CD8-positive, alpha-beta memory T cell (primary cell): Measurements from ENCODE around the gene ANKRD13B. TPM values are rescaled to one million over a fixed set of nuclear protein-coding genes. Genes with fewer than 3 reads are reported as not detected.
"Not testable (repeated sequence)": the region's sequence is repeated elsewhere in the genome, so short reads cannot be mapped to it uniquely, and the experiment has no call there.

Experiments
- CTCF ChIA-PET: fragments of 350-600 bp; sonication (Branson Sonifier 250); formaldehyde crosslinking; loops from one replicate; lab custom pipeline; 2021; ENCODE audit warnings: antibody characterized with exemption; lab: Charles Lee
- POLR2A ChIA-PET: fragments of 350-600 bp; sonication (Branson Sonifier 250); formaldehyde crosslinking; loops from one replicate; lab custom pipeline; 2021; ENCODE audit warnings: antibody characterized with exemption; lab: Charles Lee
- DNase-seq, 5 donors: peaks; one replicate each; pipeline versions ENCODE4 v3.0.0 to v3.0.0-alpha.2; 2020 to 2022; ENCODE audit warnings: mixed read lengths in 1 of 5
- H3K27ac ChIP-seq: one replicate; pipeline ENCODE4 v1.7.0; 2013; ENCODE audit warnings: low read depth, mild to moderate bottlenecking, low read length, moderate library complexity
- H3K27me3 ChIP-seq: 2 replicates; pipeline ENCODE4 v1.7.0; 2013; ENCODE audit warnings: low read length, mild to moderate bottlenecking; ENCODE audit not compliant: insufficient read depth, poor library complexity, severe bottlenecking
- H3K36me3 ChIP-seq: 2 replicates; pipeline ENCODE4 v1.7.0; 2013; ENCODE audit warnings: mild to moderate bottlenecking, low read length, moderate library complexity; ENCODE audit not compliant: insufficient read depth
- H3K4me1 ChIP-seq: 2 replicates; pipeline ENCODE4 v1.7.0; 2013; ENCODE audit warnings: mild to moderate bottlenecking, low read length, moderate library complexity; ENCODE audit not compliant: insufficient read depth
- H3K4me3 ChIP-seq: 2 replicates; pipeline ENCODE4 v1.7.0; 2013; ENCODE audit warnings: mild to moderate bottlenecking, low read length
- H3K9me3 ChIP-seq: 2 replicates; pipeline ENCODE4 v1.7.0; 2013; ENCODE audit warnings: mild to moderate bottlenecking, low read length
- H3K27ac Mint-ChIP-seq, 8 donors: one replicate each; pipeline ENCODE4 v1.8.0; 2020 to 2021; ENCODE audit warnings: mixed read lengths in 8 of 8, mild to moderate bottlenecking in 6 of 8, inconsistent platforms in 3 of 8, moderate library complexity in 3 of 8
- H3K27me3 Mint-ChIP-seq, 2 donors: one replicate each; pipeline ENCODE4 v1.8.0; 2020 to 2021; ENCODE audit warnings: mixed read lengths in 2 of 2, mild to moderate bottlenecking in 1 of 2, moderate library complexity in 1 of 2
- H3K36me3 Mint-ChIP-seq, 3 donors: one replicate each; pipeline ENCODE4 v1.8.0; 2020 to 2021; ENCODE audit warnings: mixed read lengths in 3 of 3, inconsistent platforms in 1 of 3, mild to moderate bottlenecking in 1 of 3
- H3K4me1 Mint-ChIP-seq, 3 donors: one replicate each; pipeline ENCODE4 v1.8.0; 2020 to 2021; ENCODE audit warnings: mixed read lengths in 3 of 3, inconsistent platforms in 1 of 3, mild to moderate bottlenecking in 1 of 3
- H3K4me3 Mint-ChIP-seq, 7 donors: one replicate each; pipeline ENCODE4 v1.8.0; 2020 to 2021; ENCODE audit warnings: mixed read lengths in 7 of 7, mild to moderate bottlenecking in 6 of 7, moderate library complexity in 4 of 7, inconsistent platforms in 2 of 7
- H3K9me3 Mint-ChIP-seq, 5 donors: one replicate each; pipeline ENCODE4 v1.8.0; 2020 to 2022; ENCODE audit warnings: mixed read lengths in 5 of 5, mild to moderate bottlenecking in 3 of 5, moderate library complexity in 2 of 5, inconsistent platforms in 1 of 5
- polyA plus RNA-seq: library from polyadenylated mRNA; unstranded; fragments of 300-500 nt; fragmentation: Illumina TruSeq; gene quantifications from one replicate; pipeline ENCODE4 v1.2.3, GENCODE V29; 2021
- total RNA-seq, 2 experiments: library from RNA; stranded (reverse); gene quantifications; one replicate each; pipeline ENCODE4 v1.2.3, GENCODE V29; 2021

ANKRD13B gene
- total and polyA plus RNA-seq, 3 experiments from 2014 or later = 0.35 to 21.8 (median 20.8) TPM

- Mint-ChIP-seq H3K4me1 (peaks cover 0 to 3% (median 1%) of the 10 kb centered on the region in 3 donors), H3K9me3 (no peaks in the 10 kb centered on the region), H3K4me3 (no peak overlapping the region), H3K36me3 (peaks cover 0 to 69% (median 17%) of the 10 kb centered on the region in 3 donors), H3K27me3 (no peaks in the 10 kb centered on the region), H3K27ac (no peak overlapping the region)
- Histone ChIP-seq H3K9me3 (no peaks in the 10 kb centered on the region), H3K4me1 (no peaks in the 10 kb centered on the region), H3K4me3 (no peak overlapping the region), H3K27ac (no peak overlapping the region), H3K27me3 (no peaks in the 10 kb centered on the region), H3K36me3 (peaks cover 10% of the 10 kb centered on the region)
- DNase-seq = no peak
- ChIA-PET POLR2A (no interaction called here), CTCF (no interaction called here)
These were observed 55.1 kb downstream of the ANKRD13B start for GRCh38 chr17:29648005-29648404.

- CTCF ChIA-PET = interaction anchor here (1.2 kb wide), 1 partner anchor 130 kb away, joined by 3 read pairs; no protein-coding TSS in a partner anchor
- no peak for DNase-seq
- peak overlapping the region in 1 of 8 donors; percentile 23 for H3K27ac Mint-ChIP-seq
- Histone ChIP-seq H3K4me3 (no peak overlapping the region), H3K4me1 (no peaks in the 10 kb centered on the region), H3K27ac (no peak overlapping the region), H3K27me3 (no peaks in the 10 kb centered on the region), H3K36me3 (peaks cover 10% of the 10 kb centered on the region), H3K9me3 (no peaks in the 10 kb centered on the region)
- H3K36me3 Mint-ChIP-seq = peaks cover 0 to 72% (median 17%) of the 10 kb centered on the region in 3 donors
- H3K27me3 Mint-ChIP-seq = no peaks in the 10 kb centered on the region
- H3K4me3 Mint-ChIP-seq = no peak overlapping the region
- H3K9me3 Mint-ChIP-seq = no peaks in the 10 kb centered on the region
- peaks cover 0 to 3% (median 0%) of the 10 kb centered on the region in 3 donors for H3K4me1 Mint-ChIP-seq
- POLR2A ChIA-PET = no interaction called here
These were observed 56.4 kb downstream of the ANKRD13B start for GRCh38 chr17:29649359-29649758.

- ChIA-PET CTCF (no interaction called here), POLR2A (no interaction called here)
- Mint-ChIP-seq H3K4me3 (no peak overlapping the region), H3K27me3 (no peaks in the 10 kb centered on the region), H3K36me3 (peaks cover 0 to 72% (median 12%) of the 10 kb centered on the region in 3 donors), H3K27ac (peak overlapping the region in 4 of 8 donors; percentile 24 to 64 (median 42)), H3K4me1 (peaks cover 0 to 3% (median 0%) of the 10 kb centered on the region in 3 donors), H3K9me3 (no peaks in the 10 kb centered on the region)
- H3K4me3 ChIP-seq = no peak overlapping the region
- H3K27me3 ChIP-seq = no peaks in the 10 kb centered on the region
- DNase-seq = no peak
- no peak overlapping the region for H3K27ac ChIP-seq
- no peaks in the 10 kb centered on the region for H3K4me1 ChIP-seq
- H3K36me3 ChIP-seq = peaks cover 7% of the 10 kb centered on the region
- no peaks in the 10 kb centered on the region for H3K9me3 ChIP-seq
These were observed 57.5 kb downstream of the ANKRD13B start for GRCh38 chr17:29650396-29650795.

GRCh38 chr17:29651913-29652312 is 59.0 kb downstream of the ANKRD13B start:
- CTCF ChIA-PET = interaction anchor here (1.0 kb wide), 1 partner anchor 77 kb away, joined by 3 read pairs; no protein-coding TSS in a partner anchor
- H3K27ac ChIP-seq, H3K9me3 Mint-ChIP-seq, H3K4me1 ChIP-seq, H3K4me3 Mint-ChIP-seq, H3K27me3 ChIP-seq, H3K9me3 ChIP-seq, H3K27me3 Mint-ChIP-seq, DNase-seq, H3K4me3 ChIP-seq, POLR2A ChIA-PET, H3K36me3 ChIP-seq, H3K4me1 Mint-ChIP-seq: not testable (repeated sequence)
- H3K36me3 Mint-ChIP-seq = peaks cover 4 to 76% (median 22%) of the 10 kb centered on the region in 3 donors
- peak overlapping the region in 1 of 8 donors; percentile 54 for H3K27ac Mint-ChIP-seq

- peaks cover 8% of the 10 kb centered on the region for H3K36me3 ChIP-seq
- H3K27ac ChIP-seq = no peak overlapping the region
- peaks cover 0 to 4% (median 4%) of the 10 kb centered on the region in 3 donors for H3K4me1 Mint-ChIP-seq
- POLR2A ChIA-PET = interaction anchor here (0.7 kb wide), 1 partner anchor 464 kb away, joined by 3 read pairs; no protein-coding TSS in a partner anchor
- no peaks in the 10 kb centered on the region for H3K9me3 Mint-ChIP-seq
- H3K27me3 ChIP-seq = no peaks in the 10 kb centered on the region
- H3K27ac Mint-ChIP-seq = peak overlapping the region in 1 of 8 donors; percentile 69
- H3K4me3 ChIP-seq = no peak overlapping the region
- H3K4me3 Mint-ChIP-seq = no peak overlapping the region
- no peaks in the 10 kb centered on the region for H3K4me1 ChIP-seq
- H3K9me3 ChIP-seq = no peaks in the 10 kb centered on the region
- peaks cover 4 to 75% (median 20%) of the 10 kb centered on the region in 3 donors for H3K36me3 Mint-ChIP-seq
- no peaks in the 10 kb centered on the region for H3K27me3 Mint-ChIP-seq
- CTCF ChIA-PET = interaction anchor here (1.0 kb wide), 1 partner anchor 109 kb away, joined by 3 read pairs; no protein-coding TSS in a partner anchor
- no peak for DNase-seq
These were observed 60.0 kb downstream of the ANKRD13B start for GRCh38 chr17:29652976-29653375.

GRCh38 chr17:29653995-29654714 is 61.2 kb downstream of the ANKRD13B start:
- Mint-ChIP-seq H3K36me3 (peaks cover 4 to 71% (median 16%) of the 10 kb centered on the region in 3 donors), H3K27me3 (no peaks in the 10 kb centered on the region), H3K4me3 (no peak overlapping the region), H3K9me3 (no peaks in the 10 kb centered on the region), H3K27ac (peak overlapping the region in 2 of 8 donors; percentile 26 to 50), H3K4me1 (peaks cover 4 to 7% (median 4%) of the 10 kb centered on the region in 3 donors)
- CTCF ChIA-PET = interaction anchor here (0.9 to 3.2 kb wide), 6 partner anchors 14 to 125 kb away, joined by 3 to 13 read pairs (median 4); no protein-coding TSS in a partner anchor
- POLR2A ChIA-PET = no interaction called here
- Histone ChIP-seq H3K9me3 (no peaks in the 10 kb centered on the region), H3K27me3 (no peaks in the 10 kb centered on the region), H3K36me3 (peaks cover 8% of the 10 kb centered on the region), H3K27ac (no peak overlapping the region), H3K4me1 (no peaks in the 10 kb centered on the region), H3K4me3 (no peak overlapping the region)
- DNase-seq = no peak

GRCh38 chr17:29655323-29655722 is 62.4 kb downstream of the ANKRD13B start:
- no peaks in the 10 kb centered on the region for H3K9me3 Mint-ChIP-seq
- H3K36me3 ChIP-seq = peaks cover 8% of the 10 kb centered on the region
- H3K4me3 Mint-ChIP-seq = no peak overlapping the region
- peaks cover 5 to 11% (median 6%) of the 10 kb centered on the region in 3 donors for H3K4me1 Mint-ChIP-seq
- no peak for DNase-seq
- peak overlapping the region in 4 of 8 donors; percentile 25 to 78 (median 42) for H3K27ac Mint-ChIP-seq
- ChIA-PET POLR2A (interaction anchor here (0.5 kb wide), 1 partner anchor 51 kb away, joined by 3 read pairs; no protein-coding TSS in a partner anchor), CTCF (interaction anchor here (2.0 to 3.2 kb wide), 2 partner anchors 16 to 39 kb away, joined by 8 to 13 read pairs; no protein-coding TSS in a partner anchor)
- H3K36me3 Mint-ChIP-seq = peaks cover 4 to 62% (median 13%) of the 10 kb centered on the region in 3 donors
- no peaks in the 10 kb centered on the region for H3K27me3 ChIP-seq
- H3K4me3 ChIP-seq = no peak overlapping the region
- no peaks in the 10 kb centered on the region for H3K27me3 Mint-ChIP-seq
- no peak overlapping the region for H3K27ac ChIP-seq
- H3K4me1 ChIP-seq = no peaks in the 10 kb centered on the region
- H3K9me3 ChIP-seq = no peaks in the 10 kb centered on the region

GRCh38 chr17:29659155-29659554 is 66.2 kb downstream of the ANKRD13B start:
- peak overlapping the region in 6 of 8 donors; percentile 27 to 76 (median 66) for H3K27ac Mint-ChIP-seq
- Histone ChIP-seq H3K9me3 (no peaks in the 10 kb centered on the region), H3K27me3 (no peaks in the 10 kb centered on the region), H3K36me3 (peaks cover 19% of the 10 kb centered on the region), H3K27ac (no peak overlapping the region), H3K4me3 (no peak overlapping the region), H3K4me1 (no peaks in the 10 kb centered on the region)
- H3K4me1 Mint-ChIP-seq = peaks cover 12 to 22% (median 14%) of the 10 kb centered on the region in 3 donors
- POLR2A ChIA-PET = interaction anchor here (0.6 to 1.2 kb wide), 2 partner anchors 18 to 47 kb away, joined by 3 to 6 read pairs; no protein-coding TSS in a partner anchor
- DNase-seq = peak in 1 of 5 donors; percentile 24
- H3K9me3 Mint-ChIP-seq = no peaks in the 10 kb centered on the region
- H3K36me3 Mint-ChIP-seq = peaks cover 4 to 69% (median 18%) of the 10 kb centered on the region in 3 donors
- CTCF ChIA-PET = interaction anchor here (1.7 kb wide), 1 partner anchor 42 kb away, joined by 5 read pairs; no protein-coding TSS in a partner anchor
- peak overlapping the region in 3 of 7 donors; percentile 1 to 38 (median 38) for H3K4me3 Mint-ChIP-seq
- no peaks in the 10 kb centered on the region for H3K27me3 Mint-ChIP-seq
